ENCODE results near the gene SUPT4H1.
A peak's percentile ranks its signal among the peaks of the same experiment; 100 is the strongest.

The SUPT4H1 gene

GRCh38 chr17:58331815-58332777, 19.9 kb downstream of the SUPT4H1 start:
- Histone ChIP-seq H3K4me3 (ENCODE audit: low read depth in 1 of 2, low read length in 2 of 2) (peak overlapping the region; percentile 65), H3K4me1 (ENCODE audit: control insufficient read depth in 1 of 2, insufficient read depth in 2 of 2, low read length in 2 of 2) (peaks cover 17% of the 10 kb centered on the region in 2 donors), H3K36me3 (ENCODE audit: control insufficient read depth in 1 of 2, insufficient read depth in 2 of 2, low read length in 2 of 2) (no peaks in the 10 kb centered on the region), H3K27me3 (ENCODE audit: low read depth, low read length) (no peaks in the 10 kb centered on the region), H3K9me3 (ENCODE audit: control insufficient read depth in 1 of 2, low read length in 2 of 2) (no peaks in the 10 kb centered on the region), H3K27ac (ENCODE audit: low read length) (peak overlapping the region; percentile 69)

- H3K9me3 ChIP-seq (ENCODE audit: control insufficient read depth in 1 of 2, low read length in 2 of 2): no peaks in the 10 kb centered on the region
- H3K27ac ChIP-seq (ENCODE audit: low read length): peak overlapping the region; percentile 69
- peaks cover 9 to 10% of the 10 kb centered on the region in 2 donors for H3K4me1 ChIP-seq (ENCODE audit: control insufficient read depth in 1 of 2, insufficient read depth in 2 of 2, low read length in 2 of 2)
- no peaks in the 10 kb centered on the region for H3K36me3 ChIP-seq (ENCODE audit: control insufficient read depth in 1 of 2, insufficient read depth in 2 of 2, low read length in 2 of 2)
- H3K4me3 ChIP-seq (ENCODE audit: low read depth in 1 of 2, low read length in 2 of 2): peak overlapping the region; percentile 65
- H3K27me3 ChIP-seq (ENCODE audit: low read depth, low read length): no peaks in the 10 kb centered on the region
Observed at GRCh38 chr17:58330997-58331814, 20.8 kb downstream of the SUPT4H1 start.

- Histone ChIP-seq H3K36me3 (ENCODE audit: control insufficient read depth in 1 of 2, insufficient read depth in 2 of 2, low read length in 2 of 2) (no peaks in the 10 kb centered on the region), H3K4me1 (ENCODE audit: control insufficient read depth in 1 of 2, insufficient read depth in 2 of 2, low read length in 2 of 2) (peaks cover 4 to 10% of the 10 kb centered on the region in 2 donors), H3K9me3 (ENCODE audit: control insufficient read depth in 1 of 2, low read length in 2 of 2) (no peaks in the 10 kb centered on the region), H3K27ac (ENCODE audit: low read length) (peak overlapping the region; percentile 69), H3K4me3 (ENCODE audit: low read depth in 1 of 2, low read length in 2 of 2) (peak overlapping the region; percentile 65), H3K27me3 (ENCODE audit: low read depth, low read length) (no peaks in the 10 kb centered on the region)
Observed at GRCh38 chr17:58330538-58330996, 21.4 kb downstream of the SUPT4H1 start.

- Histone ChIP-seq H3K27me3 (ENCODE audit: low read depth, low read length) (no peaks in the 10 kb centered on the region), H3K4me1 (ENCODE audit: control insufficient read depth in 1 of 2, insufficient read depth in 2 of 2, low read length in 2 of 2) (peaks cover 3 to 16% of the 10 kb centered on the region in 2 donors), H3K27ac (ENCODE audit: low read length) (no peak overlapping the region), H3K9me3 (ENCODE audit: control insufficient read depth in 1 of 2, low read length in 2 of 2) (no peaks in the 10 kb centered on the region), H3K4me3 (ENCODE audit: low read depth in 1 of 2, low read length in 2 of 2) (peak overlapping the region; percentile 65), H3K36me3 (ENCODE audit: control insufficient read depth in 1 of 2, insufficient read depth in 2 of 2, low read length in 2 of 2) (no peaks in the 10 kb centered on the region)
Observed at GRCh38 chr17:58329810-58330537, 22.0 kb downstream of the SUPT4H1 start.

GRCh38 chr17:58329035-58329809, 22.8 kb downstream of the SUPT4H1 start:
- Histone ChIP-seq H3K27ac (ENCODE audit: low read length) (no peak overlapping the region), H3K9me3 (ENCODE audit: control insufficient read depth in 1 of 2, low read length in 2 of 2) (no peaks in the 10 kb centered on the region), H3K27me3 (ENCODE audit: low read depth, low read length) (no peaks in the 10 kb centered on the region), H3K4me3 (ENCODE audit: low read depth in 1 of 2, low read length in 2 of 2) (peak overlapping the region; percentile 12 to 65), H3K4me1 (ENCODE audit: control insufficient read depth in 1 of 2, insufficient read depth in 2 of 2, low read length in 2 of 2) (peaks cover 4 to 19% of the 10 kb centered on the region in 2 donors), H3K36me3 (ENCODE audit: control insufficient read depth in 1 of 2, insufficient read depth in 2 of 2, low read length in 2 of 2) (no peaks in the 10 kb centered on the region)

GRCh38 chr17:58328195-58329034, 23.6 kb downstream of the SUPT4H1 start, which contains the start of gene TSPOAP1:
TSPOAP1 (minus strand) TSS chr17:58328795; CDS start chr17:58327920, 875 bp downstream.
- H3K27ac ChIP-seq (ENCODE audit: low read length): no peak within 1 kb of the TSS
- no peaks in the 10 kb centered on the region for H3K36me3 ChIP-seq (ENCODE audit: control insufficient read depth in 1 of 2, insufficient read depth in 2 of 2, low read length in 2 of 2)
- no peaks in the 10 kb centered on the region for H3K9me3 ChIP-seq (ENCODE audit: control insufficient read depth in 1 of 2, low read length in 2 of 2)
- H3K27me3 ChIP-seq (ENCODE audit: low read depth, low read length): no peaks in the 10 kb centered on the region
- peak within 1 kb of the TSS; percentile 12 to 65 for H3K4me3 ChIP-seq (ENCODE audit: low read depth in 1 of 2, low read length in 2 of 2)
- H3K4me1 ChIP-seq (ENCODE audit: control insufficient read depth in 1 of 2, insufficient read depth in 2 of 2, low read length in 2 of 2): peaks cover 4 to 25% of the 10 kb centered on the region in 2 donors

GRCh38 chr17:58327363-58328194, 24.4 kb downstream of the SUPT4H1 start:
- Histone ChIP-seq H3K27me3 (ENCODE audit: low read depth, low read length) (no peaks in the 10 kb centered on the region), H3K4me3 (ENCODE audit: low read depth in 1 of 2, low read length in 2 of 2) (no peak overlapping the region)

GRCh38 chr17:58326609-58327362, 25.2 kb downstream of the SUPT4H1 start:
- Histone ChIP-seq H3K9me3 (ENCODE audit: control insufficient read depth in 1 of 2, low read length in 2 of 2) (no peaks in the 10 kb centered on the region), H3K27me3 (ENCODE audit: low read depth, low read length) (no peaks in the 10 kb centered on the region), H3K4me3 (ENCODE audit: low read depth in 1 of 2, low read length in 2 of 2) (no peak overlapping the region), H3K27ac (ENCODE audit: low read length) (no peak overlapping the region), H3K4me1 (ENCODE audit: control insufficient read depth in 1 of 2, insufficient read depth in 2 of 2, low read length in 2 of 2) (peaks cover 4 to 27% of the 10 kb centered on the region in 2 donors), H3K36me3 (ENCODE audit: control insufficient read depth in 1 of 2, insufficient read depth in 2 of 2, low read length in 2 of 2) (no peaks in the 10 kb centered on the region)

More at GRCh38 chr17:58327363-58328194, 24.4 kb downstream of the SUPT4H1 start:
- Histone ChIP-seq H3K27ac (ENCODE audit: low read length) (no peak overlapping the region), H3K36me3 (ENCODE audit: control insufficient read depth in 1 of 2, insufficient read depth in 2 of 2, low read length in 2 of 2) (no peaks in the 10 kb centered on the region), H3K9me3 (ENCODE audit: control insufficient read depth in 1 of 2, low read length in 2 of 2) (no peaks in the 10 kb centered on the region), H3K4me1 (ENCODE audit: control insufficient read depth in 1 of 2, insufficient read depth in 2 of 2, low read length in 2 of 2) (peaks cover 4 to 27% of the 10 kb centered on the region in 2 donors)
